Measurements from ENCODE around the gene NUP85. TPM values are rescaled to one million over a fixed set of nuclear protein-coding genes. Genes with fewer than 3 reads are reported as not detected.

Gene NUP85
- total RNA-seq, 1 donor from 2014 or later: 97.3 TPM

Other genes with a start within 250 kb of the NUP85 start
- gene HID1, start 232.9 kb upstream of the NUP85 start, total RNA-seq: 0.61 and 1.2 TPM in 2 replicates
- gene CDR2L, start 218.0 kb upstream of the NUP85 start, total RNA-seq: 0.20 and 0.24 TPM in 2 replicates
- gene MRPL58, start 193.0 kb upstream of the NUP85 start, total RNA-seq: 43.1 and 43.3 TPM in 2 replicates
- gene ATP5PD, start 158.7 kb upstream of the NUP85 start, total RNA-seq: 186 and 190 TPM in 2 replicates
- 19.3 and 20.3 TPM in 2 replicates for gene KCTD2, start 158.5 kb upstream of the NUP85 start, total RNA-seq
- 7.6 and 7.8 TPM in 2 replicates for gene SLC16A5, start 117.7 kb upstream of the NUP85 start, total RNA-seq
- gene ARMC7, start 95.7 kb upstream of the NUP85 start, total RNA-seq: 15.7 and 16.5 TPM in 2 replicates
- gene NT5C, start 73.9 kb upstream of the NUP85 start, total RNA-seq: 52.1 and 53.9 TPM in 2 replicates
- gene JPT1, start 51.2 kb upstream of the NUP85 start, total RNA-seq: 236 and 281 TPM in 2 replicates
- 493 and 503 TPM in 2 replicates for gene SUMO2, start 22.7 kb upstream of the NUP85 start, total RNA-seq
- 80.3 and 88.6 TPM in 2 replicates for gene GGA3, start 55.9 kb downstream of the NUP85 start, total RNA-seq
- 66.3 and 73.3 TPM in 2 replicates for gene MRPS7, start 56.2 kb downstream of the NUP85 start, total RNA-seq
- gene MIF4GD, start 65.6 kb downstream of the NUP85 start, total RNA-seq: 36.3 and 39.2 TPM in 2 replicates
- 48.4 and 52.7 TPM in 2 replicates for gene SLC25A19, start 83.8 kb downstream of the NUP85 start, total RNA-seq
- gene GRB2, start 200.0 kb downstream of the NUP85 start, total RNA-seq: 150 and 168 TPM in 2 replicates

Data from T-helper 1 cell treated with Interleukin-12 subunit alpha and Interleukin-12 subunit beta and Interleukin-4 antibody, amounts not matched to agents 30 ng/mL and 1 ng/mL, for 36 hours (primary cell).